NCI-H345 treated with DMSO at 0.1 percent for 48 hours (cell line): ENCODE measurements around the gene CEACAM8.
A peak's percentile ranks its signal among the peaks of the same experiment; 100 is the strongest.
"Not testable (repeated sequence)": the region's sequence is repeated elsewhere in the genome, so short reads cannot be mapped to it uniquely, and the experiment has no call there.

Experiments
- DNase-seq: peaks from one replicate; lab custom pipeline; 2025; ENCODE audit not compliant: unreplicated experiment; lab: John Stamatoyannopoulos, UW

Gene CEACAM8

DNA sequence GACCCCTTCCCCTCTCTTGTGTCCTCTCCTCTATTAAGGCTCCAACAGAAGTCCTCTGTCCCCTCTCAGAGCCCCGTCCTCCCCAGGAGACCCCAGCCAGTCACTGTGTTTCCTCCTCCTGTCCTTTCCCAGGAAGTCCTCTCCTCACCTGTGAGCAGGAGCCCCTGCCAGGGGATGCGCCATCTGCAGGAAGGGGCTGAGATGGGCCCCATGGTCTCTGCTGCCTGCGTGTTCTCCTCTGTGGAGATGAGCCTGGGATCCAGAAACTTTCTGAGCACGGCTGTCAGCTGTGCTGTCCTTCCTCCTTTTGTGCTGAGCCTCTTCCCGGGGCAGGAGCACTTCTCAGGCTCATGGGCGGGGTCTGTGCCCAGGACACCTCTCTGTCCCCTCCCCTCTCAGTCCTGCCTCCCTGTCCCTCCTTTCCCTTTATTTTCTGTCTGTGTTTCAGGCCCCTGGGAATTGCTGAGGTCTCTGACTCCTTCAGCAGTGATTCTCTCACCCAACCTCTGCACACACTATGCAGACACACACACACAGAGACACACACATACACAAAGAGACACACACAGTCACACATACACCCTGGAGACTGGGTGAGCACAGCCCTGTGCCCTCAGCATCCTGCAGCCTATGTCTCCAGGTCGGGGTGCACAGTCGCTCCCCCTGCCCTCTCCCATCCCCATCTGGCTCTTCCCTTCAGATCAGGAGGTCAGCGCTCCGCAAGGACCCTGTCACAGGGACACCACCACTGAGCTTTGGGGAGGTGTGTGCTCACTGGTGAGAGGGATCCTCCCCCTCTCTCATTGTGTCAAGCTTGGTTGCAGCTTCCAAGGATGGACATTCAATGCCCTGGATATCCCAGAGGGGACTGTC is at the start of gene CEACAM8:
Gene CEACAM8, minus strand, starts transcription at position 308 of the 873 bp plus-strand sequence. Its CDS starts 96 bp downstream, at position 212.
- no peak for DNase-seq

DNA sequence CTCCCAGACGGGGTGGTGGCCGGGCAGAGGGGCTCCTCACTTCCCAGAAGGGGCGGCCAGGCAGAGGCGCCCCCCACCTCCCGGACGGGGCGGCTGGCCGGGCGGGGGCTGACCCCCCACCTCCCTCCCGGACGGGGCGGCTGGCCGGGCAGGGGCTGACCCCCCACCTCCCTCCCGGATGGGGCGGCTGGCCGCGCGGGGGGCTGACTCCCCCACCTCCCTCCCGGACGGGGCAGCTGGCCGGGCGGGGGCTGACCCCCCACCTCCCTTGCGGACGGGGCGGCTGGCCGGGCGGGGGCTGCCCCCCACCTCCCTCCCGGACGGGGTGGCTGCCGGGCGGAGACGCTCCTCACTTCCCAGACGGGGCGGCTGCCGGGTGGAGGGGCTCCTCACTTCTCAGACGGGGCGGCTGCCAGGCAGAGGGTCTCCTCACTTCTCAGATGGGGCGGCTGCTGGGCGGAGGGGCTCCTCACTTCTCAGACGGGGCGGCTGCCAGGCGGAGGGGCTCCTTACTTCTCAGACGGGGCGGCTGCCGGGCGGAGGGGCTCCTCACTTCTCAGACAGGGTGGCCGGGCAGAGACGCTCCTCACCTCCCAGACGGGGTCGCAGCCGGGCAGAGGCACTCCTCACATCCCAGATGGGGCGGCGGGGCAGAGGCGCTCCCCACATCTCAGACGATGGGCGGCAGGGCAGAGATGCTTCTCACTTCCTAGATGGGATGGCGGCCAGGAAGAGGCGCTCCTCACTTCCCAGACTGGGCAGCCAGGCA is 44.8 kb upstream of the CEACAM8 start:
- not testable (repeated sequence) for DNase-seq

DNA sequence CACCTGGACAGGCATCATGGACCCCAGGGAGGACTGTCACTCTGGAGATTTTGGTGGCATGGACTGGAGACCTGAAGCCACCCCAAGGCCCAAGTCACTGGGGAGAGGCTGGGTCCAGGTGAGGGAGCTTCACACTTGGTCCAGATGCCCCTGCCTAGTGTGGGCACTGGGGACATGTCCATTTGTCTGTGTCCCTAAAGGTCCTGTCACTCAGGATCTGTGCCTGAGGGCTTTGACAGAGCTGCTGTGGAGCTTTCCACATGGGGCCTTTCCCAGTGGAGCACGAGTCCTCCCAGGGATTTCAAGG is 40.5 kb upstream of the CEACAM8 start:
- no peak for DNase-seq

DNA sequence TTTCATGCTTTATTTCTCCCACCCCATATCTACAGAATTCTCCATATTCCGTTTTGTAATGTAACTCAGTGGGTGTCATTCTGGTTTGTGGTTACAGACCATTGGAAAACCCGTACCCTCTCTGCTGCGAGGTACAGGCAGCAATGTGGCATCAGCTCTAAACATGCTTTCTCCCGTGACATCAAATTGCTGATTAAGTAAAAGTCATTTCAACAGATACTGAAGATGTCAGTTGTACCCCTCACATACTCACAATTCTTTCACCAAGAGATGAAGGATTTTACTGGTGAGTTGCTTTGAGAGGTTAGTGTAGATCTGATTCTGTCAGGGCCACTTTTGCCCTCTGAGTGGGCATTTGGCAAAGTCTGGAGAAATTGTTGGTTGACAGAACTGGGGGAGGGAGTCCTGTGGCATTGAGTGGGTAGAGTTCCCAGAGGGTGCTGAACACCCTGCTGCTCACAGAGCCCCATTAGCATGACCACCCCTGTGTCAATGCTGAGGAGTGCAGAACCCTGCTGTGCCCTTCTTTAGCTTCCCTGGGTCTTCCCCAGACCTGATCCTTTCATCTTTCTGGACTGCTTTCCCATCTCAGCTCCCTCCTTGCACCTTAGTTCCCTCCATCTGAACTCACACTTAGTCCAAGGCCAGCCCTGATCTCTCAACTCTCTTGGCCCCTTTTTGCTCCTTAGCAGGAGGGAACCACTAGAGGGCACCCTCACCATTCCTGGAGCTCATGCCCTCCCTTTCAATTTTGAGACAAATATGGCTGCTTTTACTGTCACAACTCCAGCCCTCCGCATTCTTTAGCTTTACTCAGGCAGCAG is 39.9 kb upstream of the CEACAM8 start:
- no peak for DNase-seq

DNA sequence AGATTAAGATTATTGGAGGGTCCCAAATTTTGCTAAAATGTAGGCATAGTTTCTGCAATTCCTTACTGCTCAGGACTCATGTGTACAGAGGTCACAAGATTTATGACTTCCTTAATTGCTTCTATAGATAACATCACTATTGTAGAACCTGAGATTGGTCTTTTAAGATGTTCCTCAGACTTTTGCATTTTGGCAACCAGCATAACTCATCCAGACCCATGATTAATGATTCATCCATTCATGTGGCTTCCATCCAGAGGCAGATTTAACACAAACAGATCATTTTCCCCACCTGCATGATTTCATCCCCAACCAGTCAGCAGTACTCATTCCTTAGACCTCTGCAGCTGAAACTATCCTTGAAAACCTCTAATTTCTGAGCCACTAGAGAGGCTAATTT is 34.5 kb upstream of the CEACAM8 start:
- DNase-seq = no peak

DNA sequence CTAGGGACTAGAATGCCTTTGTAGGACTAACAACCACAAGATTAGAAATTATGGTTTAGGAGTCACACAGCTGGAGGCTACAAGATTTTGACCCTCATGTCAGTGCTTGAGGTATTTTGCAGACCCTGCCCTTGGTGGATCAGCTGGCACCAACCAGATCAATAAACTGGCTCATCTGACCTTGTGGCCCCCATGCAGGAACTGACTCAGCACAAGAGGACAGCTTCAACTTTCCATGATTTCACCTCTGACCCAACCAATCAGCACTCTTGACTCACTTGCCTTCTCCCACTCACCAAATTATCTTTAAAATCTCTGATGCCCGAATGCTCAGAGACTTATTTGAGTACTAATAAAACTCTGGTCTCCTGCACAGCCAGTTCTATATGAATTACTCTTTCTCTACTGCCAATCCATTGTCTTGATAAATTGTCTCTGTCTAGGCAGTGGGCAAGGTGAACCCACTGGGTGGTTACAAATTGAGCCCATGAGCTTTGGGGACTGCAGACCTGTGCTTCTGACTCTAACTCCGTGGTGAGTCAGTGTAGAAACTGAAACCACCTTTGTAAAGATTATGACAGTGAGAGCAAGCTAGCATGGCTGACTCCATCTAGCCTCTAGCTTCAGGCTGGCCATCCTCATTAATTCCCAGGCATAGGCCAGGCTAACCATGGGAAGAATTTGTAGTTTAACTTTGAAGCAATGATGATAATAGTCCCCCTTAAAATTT is 33.9 kb upstream of the CEACAM8 start:
- DNase-seq = no peak

DNA sequence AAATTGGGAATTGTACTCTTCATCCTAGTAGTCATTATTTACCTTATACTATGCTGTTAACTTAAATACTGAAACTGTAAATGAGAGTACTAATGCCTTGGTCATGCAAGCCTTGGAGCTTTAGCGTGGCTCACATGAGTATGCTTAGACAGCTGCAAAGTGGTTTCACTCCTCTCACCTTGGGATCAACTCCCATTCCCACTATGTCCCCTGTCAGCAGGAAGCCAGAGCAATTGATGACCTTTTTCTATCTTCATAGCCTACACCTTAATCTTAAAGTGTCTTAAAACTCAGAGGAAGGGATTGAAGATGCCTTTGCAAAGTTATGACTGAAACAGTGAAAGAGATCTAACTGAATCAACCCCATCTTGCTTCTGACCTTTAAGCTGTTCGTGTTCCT is 33.2 kb upstream of the CEACAM8 start:
- DNase-seq = no peak

DNA sequence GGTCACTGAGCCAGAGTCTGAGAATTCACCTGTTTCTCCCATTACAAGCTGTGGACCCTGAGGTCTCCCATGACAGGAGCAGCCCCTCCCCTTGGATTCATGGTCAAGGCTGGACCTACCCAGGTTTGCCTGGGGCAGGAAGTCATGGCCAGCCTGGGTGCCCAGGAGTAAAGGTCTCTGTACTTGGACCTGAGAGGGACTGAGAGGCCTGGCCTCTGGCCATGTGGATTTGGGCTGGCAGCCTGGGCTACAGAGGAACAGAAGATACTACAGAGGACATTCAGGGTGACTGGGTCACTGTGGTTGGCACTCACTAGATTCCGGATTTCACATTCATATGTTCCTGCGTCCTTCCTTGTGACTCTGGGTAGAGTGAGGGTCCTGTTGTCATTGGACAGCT is 31.5 kb upstream of the CEACAM8 start:
- DNase-seq = no peak

DNA sequence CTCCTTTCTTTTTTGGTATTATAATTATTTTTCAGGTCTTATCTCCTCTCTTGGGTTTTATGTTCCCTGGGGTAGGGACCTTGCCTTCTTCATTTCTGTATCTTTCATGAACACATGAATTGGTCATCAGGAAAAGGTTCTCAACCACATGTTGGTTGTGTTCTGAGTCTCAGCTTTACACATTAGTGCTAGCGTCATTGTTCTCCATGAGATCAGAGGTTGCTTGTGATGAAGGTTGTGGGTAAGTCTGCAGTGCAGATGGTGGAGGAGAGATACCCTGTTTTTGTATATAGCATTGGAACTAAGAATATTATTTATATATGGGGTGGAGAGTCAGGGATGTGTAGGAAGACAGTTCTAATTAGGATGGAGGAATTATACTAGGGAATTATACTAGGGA is 24.5 kb upstream of the CEACAM8 start:
- DNase-seq = no peak

DNA sequence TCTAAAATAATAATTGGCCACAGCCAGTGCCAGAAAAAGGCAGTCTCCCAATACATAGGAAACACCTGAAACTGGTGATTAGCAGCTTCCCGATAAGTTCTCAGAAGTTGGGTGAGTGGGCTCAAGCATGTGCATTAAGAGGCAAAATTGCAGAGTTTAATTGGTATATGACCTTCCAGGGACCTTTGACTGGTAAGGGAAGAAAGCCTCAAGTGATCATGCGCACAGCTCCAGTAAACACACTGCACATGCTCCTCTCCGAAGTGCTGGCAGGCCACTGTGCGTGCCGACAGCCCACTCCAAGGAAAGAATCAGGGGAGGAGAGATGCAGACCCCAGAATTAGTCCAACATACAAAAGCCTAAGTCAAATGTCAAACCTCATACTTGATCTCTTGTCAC is 18.9 kb upstream of the CEACAM8 start:
- DNase-seq = no peak

DNA sequence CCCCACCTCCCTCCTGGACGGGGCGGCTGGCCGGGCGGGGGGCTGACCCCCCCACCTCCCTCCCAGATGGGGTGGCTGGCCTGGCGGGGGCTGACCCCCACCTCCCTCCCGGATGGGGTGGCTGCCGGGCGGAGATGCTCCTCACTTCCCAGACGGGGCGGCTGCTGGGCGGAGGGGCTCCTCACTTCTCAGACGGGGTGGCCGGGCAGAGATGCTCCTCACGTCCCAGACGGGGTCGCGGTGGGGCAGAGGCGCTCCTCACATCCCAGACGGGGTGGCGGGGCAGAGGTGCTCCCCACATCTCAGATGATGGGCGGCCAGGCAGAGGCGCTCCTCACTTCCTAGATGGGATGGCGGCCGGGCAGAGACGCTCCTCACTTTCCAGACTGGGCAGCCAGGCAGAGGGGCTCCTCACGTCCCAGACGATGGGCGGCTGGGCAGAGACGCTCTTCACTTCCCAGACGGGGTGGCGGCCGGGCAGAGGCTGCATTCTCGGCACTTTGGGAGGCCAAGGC is 15.7 kb upstream of the CEACAM8 start:
- not testable (repeated sequence) for DNase-seq

DNA sequence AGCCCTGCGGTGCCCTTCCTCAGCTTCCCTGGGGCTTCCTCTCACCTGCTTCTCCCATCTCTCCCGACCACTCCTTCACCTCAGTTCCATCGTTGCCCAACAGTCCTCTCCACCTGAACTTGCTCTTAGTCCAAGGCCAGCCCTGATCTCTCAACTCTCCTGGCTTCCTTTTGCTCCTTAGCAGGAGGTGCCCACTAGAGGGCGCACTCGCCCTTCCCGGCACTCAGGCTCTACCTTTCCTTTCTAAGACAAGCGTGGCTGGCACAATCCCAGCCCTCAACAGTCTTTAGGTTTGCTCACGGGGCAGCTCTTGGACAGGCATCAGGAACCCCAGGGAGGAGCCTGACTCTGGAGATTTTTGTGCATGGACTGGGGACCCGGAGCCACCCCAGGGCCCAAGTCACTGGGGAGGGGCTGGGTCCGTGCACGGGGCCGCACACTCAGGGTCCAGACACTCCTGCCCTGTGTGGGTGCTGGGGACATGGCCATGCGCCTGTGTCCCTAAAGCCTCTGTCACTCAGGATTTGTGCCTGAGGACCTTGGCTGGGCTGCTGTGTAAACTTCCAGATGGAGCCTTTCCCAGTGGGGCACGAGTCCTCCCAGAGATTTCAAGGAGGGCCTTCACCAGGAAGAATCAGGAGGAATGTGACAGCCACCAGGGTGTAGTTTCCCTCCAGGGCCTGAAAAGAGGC is 12.1 kb upstream of the CEACAM8 start:
- peak; percentile 6 for DNase-seq

DNA sequence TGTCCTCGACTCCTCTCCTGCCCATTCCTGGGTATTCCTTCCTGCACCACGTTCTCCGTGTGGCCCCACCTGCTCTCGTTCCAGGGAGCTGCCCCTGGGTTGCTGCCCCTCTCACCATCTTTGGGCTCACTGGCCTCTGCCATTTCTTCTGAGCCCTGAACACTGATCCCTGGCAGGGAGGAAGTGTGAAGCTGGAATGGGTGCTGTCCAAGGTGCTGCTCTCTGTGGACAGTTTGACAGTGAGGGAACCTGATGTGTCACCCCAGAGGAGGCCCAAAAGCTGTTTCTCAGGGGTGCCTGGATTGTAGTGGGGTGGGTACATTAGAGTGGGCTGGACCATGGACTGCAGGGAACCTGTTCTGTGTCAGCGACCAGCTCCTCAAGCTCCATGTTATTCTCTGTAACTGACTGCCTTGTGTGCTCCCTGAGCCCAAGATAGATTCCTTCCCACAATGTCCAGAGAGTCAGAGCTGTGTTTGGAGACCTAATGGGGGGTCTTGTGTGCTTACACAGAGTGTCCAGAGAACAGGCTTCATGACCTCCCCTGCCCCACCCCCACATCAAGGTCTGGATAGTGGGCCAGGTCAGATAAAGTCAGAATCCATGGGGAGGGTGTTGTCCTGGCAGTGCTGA is 7.2 kb upstream of the CEACAM8 start:
- no peak for DNase-seq

DNA sequence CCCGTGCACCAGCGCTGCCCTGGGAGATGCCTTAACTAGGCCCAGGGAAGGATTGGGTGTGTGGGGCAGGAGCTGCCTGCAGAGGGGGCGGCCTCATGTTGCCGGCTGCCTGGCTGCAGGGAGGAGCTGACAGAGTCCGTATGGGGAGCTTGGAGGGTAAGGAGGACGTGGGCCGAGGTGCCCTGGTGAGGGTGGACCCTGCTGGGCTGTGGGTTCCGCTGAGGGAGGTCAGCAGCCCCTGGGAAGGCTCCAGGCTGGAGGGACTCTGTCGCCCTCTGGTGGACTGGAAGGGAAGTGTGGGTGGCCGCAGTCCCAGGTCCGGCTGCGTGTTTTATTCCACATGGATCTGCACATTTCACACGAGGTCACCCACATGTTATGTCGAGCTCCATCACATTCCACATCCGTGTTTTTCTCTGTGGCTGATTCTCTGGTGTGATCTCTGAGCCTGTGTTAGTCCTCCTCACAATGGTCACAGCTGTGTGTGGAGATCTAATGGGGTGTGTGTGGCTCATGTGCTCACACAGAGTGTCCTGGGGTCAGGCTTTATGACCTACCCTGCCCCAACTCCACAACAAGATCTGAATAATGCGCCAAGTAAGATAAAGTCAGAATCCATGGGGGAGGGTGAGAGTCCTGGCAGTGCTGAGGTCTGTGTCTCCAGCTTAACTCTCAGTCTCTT is 1.8 kb upstream of the CEACAM8 start:
- DNase-seq = no peak

DNA sequence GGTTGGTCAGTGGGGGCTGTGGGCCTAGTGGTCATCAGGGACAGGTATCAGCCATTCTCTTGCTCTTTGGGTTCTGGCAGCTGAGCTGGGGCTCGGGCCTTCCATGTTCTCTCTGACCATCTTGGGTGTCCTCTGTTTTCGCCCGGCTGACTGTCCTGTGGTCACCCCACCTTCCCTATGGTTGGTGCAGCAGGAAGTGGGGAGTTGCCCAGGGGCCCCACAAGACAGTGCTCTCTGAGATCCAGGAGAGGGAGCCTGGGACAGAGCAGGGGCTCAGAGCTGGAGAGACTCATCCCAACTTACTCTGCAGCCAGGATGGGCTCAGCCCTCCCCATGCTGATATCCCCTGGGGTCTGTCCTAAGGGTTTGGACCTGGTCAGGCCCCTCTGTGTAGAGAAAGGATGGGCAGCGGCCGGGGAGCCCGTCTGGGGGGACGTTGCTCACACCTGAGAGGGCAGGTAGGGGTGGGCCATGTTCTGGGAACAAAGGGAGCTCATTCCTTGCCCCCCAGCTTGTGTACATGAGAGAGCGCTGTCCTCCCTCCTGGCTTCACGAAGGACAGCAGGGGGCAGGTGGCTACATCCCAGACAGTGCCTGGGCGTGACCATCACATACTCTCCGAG is 937 bp upstream of the CEACAM8 start:
- DNase-seq = no peak

DNA sequence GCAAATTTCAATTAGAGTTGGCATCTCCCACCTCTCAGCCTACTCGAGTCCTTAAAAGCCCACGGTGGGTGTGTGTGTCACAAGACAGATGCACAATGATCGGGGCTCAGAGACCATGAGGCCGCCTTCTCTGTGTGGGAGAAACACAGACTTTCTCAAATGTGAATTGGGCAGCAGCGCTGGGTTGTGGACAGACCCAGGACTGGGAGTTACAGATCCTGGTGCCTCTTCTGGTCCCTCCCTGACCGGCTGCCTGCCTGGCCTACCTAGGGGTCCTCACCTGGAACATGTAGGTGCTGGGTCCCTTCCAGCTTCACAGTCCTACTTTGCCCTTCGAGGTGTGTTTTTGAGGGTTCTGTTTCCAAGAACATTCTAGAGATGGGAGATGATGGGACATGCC is 4.9 kb downstream of the CEACAM8 start:
- no peak for DNase-seq

DNA sequence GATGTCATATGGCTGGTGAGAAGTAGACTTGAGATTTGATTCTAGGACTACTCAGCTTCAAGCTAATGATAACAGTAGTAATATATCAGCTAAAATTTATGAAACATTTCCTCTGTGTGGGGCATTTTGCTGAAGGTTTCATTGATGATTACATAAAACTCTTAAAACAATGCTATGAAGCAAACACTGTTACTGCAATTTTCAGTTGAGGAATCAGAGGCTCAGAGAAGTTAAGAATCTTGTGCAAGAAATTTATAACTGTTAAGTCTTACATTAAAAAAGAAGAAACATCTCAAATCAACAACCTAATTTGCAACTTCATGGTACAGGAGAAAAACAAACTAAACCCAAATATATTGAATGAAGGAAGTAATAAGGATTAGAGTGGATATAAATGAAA is 10.3 kb downstream of the CEACAM8 start:
- DNase-seq = no peak

DNA sequence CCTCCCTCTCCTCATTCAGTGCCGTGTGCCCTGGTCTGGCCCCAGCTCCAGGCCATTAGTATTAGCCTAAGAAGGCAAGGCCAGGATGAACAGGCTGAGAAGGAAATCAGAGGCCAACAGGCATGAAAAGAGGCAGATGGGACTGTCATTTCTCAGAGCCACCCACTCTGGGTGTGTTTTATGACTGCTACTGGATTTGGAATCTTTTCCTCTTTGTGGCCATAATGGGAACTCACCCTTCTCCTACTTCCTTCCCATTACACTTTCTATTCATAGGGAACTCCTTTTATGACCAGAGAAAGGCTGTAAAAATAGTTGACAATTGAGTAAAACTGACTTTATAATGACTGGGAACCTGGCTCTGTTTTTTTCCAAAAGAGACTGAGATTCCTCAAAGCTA is 17.7 kb downstream of the CEACAM8 start:
- no peak for DNase-seq

DNA sequence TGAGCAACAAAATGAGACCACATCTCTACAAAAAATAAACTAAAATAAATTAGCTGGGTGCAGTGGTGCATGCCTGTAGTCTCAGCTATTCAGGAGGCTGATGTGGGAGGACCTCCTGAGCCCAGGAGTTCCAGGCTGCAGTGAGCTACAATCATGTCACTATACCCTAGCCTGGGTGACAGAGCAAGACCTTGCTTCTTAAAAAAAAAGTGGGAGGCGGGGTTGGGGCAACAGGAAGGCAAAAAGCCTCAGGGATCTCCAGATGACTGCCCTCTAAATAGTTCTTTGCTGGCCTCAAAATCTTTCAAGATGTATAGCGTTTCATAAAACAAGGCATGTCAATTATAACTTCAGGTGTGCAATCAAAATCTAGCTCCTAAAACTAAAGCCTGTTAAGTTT is 18.5 kb downstream of the CEACAM8 start:
- DNase-seq = no peak
